ENCODE measurements around the gene GAPDHS.

GAPDHS gene

DNA sequence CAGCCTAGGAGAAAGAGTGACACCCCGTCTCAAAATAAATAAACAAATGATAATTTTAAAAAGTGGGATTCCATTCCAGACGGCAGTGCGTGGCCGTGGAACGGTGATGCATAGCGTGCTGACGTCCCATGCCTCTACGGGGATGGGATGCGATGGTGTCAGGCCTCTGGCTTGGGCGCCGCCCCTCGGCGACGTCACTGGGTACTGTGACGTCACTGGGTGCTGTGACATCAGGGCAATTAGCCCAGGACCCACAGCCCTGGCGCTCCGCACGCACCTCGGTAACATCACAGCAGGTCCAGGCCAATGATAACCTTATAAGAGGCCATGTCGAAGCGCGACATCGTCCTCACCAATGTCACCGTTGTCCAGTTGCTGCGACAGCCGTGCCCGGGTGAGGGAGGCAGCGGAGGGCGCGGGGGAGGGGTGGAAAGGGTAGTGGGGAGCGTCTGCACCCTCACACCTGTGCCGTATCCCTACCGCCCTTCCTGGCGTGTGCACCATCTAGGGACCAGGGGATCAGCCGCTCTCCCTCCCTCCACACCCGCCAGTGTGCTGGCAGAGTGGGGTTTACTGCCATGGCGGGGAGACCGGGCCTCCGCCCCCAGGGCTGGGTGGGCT, at the start of gene GAPDHS:
Gene GAPDHS, plus strand, starts transcription at position 256 of the 621 bp plus-strand sequence. Its CDS starts 72 bp downstream, at position 328.
- in situ Hi-C loops (cut with MboI; ENCODE audit: low sequenced_read_pairs): no loop called here

GRCh38 chr19:35484252-35485036, 48.8 kb upstream of the GAPDHS start:
- in situ Hi-C loops (cut with MboI; ENCODE audit: low sequenced_read_pairs): no loop called here

GRCh38 chr19:35486268-35486708, 47.0 kb upstream of the GAPDHS start:
- in situ Hi-C loops (cut with MboI; ENCODE audit: low sequenced_read_pairs): no loop called here

DNA sequence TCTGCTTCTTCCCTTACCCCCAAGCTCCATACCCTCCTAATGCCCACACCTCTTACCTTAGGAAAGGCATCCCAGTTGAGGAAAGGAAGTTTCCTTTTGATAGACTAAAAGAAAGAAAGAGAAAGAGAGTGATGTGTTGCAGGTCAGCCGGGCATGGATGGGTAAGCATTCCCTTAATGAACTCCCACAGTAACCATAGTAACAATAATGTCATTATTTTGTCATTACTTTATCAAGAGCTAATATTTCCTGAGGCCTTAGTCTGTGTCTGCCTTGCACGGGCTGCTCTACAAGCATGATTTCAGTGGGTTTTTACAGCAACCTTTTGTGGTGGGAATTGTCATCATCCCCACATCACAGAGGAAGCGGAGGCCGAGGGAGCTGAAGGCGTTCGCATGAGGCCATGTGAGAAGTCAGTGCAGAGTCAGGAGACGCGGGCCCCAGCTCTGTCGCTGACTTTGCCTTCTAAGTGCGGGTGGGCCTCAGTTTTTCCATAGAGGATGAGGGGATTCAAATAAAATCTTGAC, 45.5 kb upstream of the GAPDHS start:
- in situ Hi-C loops (cut with MboI; ENCODE audit: low sequenced_read_pairs): no loop called here

- in situ Hi-C loops (cut with MboI; ENCODE audit: low sequenced_read_pairs): no loop called here
Observed at GRCh38 chr19:35488677-35489076, 44.6 kb upstream of the GAPDHS start.

GRCh38 chr19:35490364-35490763, 42.9 kb upstream of the GAPDHS start, which contains the start of gene KRTDAP:
Gene KRTDAP, minus strand, starts transcription at chr19:35490464. Its CDS starts 22 bp downstream, at chr19:35490442.
- in situ Hi-C loops (cut with MboI; ENCODE audit: low sequenced_read_pairs): no loop called here

- in situ Hi-C loops (cut with MboI; ENCODE audit: low sequenced_read_pairs): no loop called here
Observed at GRCh38 chr19:35491836-35492360, 41.4 kb upstream of the GAPDHS start.

- in situ Hi-C loops (cut with MboI; ENCODE audit: low sequenced_read_pairs): no loop called here
Observed at GRCh38 chr19:35493971-35494370, 39.3 kb upstream of the GAPDHS start.

- in situ Hi-C loops (cut with MboI; ENCODE audit: low sequenced_read_pairs): no loop called here
Observed at GRCh38 chr19:35495107-35496064, 37.9 kb upstream of the GAPDHS start.

- in situ Hi-C loops (cut with MboI; ENCODE audit: low sequenced_read_pairs): no loop called here
Observed at GRCh38 chr19:35497406-35497805, 35.9 kb upstream of the GAPDHS start.

DNA sequence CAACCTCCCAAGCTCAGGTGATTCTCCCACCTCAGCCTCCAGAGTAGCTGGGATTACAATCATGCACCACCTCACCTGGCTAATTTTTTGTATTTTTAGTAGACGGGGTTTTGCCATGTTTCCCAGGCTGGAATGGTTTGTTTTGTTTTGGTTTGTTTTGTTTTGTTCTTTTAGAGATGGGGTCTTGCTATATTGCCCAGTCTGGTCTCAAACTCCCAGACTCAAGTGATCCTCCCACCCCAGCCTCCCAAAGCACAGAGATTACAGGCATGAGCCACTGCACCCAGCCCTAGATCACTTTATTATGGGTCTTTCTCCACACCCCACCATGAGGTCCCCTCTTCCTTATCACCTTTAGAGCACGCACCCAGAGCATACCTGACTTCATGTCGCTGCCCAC, 35.0 kb upstream of the GAPDHS start:
- in situ Hi-C loops (cut with MboI; ENCODE audit: low sequenced_read_pairs): no loop called here

GRCh38 chr19:35498984-35499527, 34.2 kb upstream of the GAPDHS start:
- in situ Hi-C loops (cut with MboI; ENCODE audit: low sequenced_read_pairs): no loop called here

- in situ Hi-C loops (cut with MboI; ENCODE audit: low sequenced_read_pairs): no loop called here
Observed at GRCh38 chr19:35500611-35501010, 32.6 kb upstream of the GAPDHS start.

GRCh38 chr19:35501684-35502083, 31.6 kb upstream of the GAPDHS start:
- in situ Hi-C loops (cut with MboI; ENCODE audit: low sequenced_read_pairs): no loop called here

DNA sequence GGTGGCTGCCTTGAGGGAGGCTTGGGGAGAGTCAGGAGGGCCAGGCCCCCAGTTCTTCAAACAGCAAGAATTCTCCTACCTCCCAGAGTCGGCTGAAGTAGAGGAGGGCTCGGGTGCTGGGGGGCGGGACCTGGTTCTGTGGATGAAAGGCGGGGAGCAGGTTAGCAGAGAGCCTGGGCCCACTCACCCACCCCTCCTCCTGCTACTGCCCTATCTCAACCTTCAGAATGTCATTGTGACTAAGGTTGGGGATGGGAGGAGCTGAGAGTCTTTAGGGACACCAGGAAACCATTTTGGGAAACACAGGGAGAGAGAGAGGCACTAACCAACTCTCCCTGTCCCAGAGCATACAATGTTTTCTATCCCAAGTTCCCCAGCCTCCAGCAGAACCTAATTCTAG, 30.5 kb upstream of the GAPDHS start:
- in situ Hi-C loops (cut with MboI; ENCODE audit: low sequenced_read_pairs): no loop called here

DNA sequence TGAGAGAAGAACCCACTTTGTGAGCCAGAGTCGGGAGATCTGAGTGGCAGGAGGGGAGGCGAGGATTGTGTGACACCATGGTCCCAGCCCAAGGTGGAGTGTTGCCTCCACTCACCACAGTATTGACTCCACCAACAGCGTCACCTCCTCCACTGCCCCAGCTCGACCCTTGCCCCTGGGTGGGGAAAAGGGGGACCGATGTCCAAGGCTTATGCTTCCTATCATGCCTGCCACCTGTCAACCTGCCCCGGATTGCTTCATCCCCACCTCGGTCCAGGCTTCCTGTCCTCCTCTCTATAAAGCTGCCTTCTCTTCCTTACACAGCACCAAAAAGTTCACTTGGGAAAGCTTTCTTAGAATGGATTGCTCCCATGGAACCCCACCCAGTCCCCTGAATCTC, 27.2 kb upstream of the GAPDHS start:
- in situ Hi-C loops (cut with MboI; ENCODE audit: low sequenced_read_pairs): no loop called here

GRCh38 chr19:35507561-35507960, 25.7 kb upstream of the GAPDHS start:
- in situ Hi-C loops (cut with MboI; ENCODE audit: low sequenced_read_pairs): no loop called here

DNA sequence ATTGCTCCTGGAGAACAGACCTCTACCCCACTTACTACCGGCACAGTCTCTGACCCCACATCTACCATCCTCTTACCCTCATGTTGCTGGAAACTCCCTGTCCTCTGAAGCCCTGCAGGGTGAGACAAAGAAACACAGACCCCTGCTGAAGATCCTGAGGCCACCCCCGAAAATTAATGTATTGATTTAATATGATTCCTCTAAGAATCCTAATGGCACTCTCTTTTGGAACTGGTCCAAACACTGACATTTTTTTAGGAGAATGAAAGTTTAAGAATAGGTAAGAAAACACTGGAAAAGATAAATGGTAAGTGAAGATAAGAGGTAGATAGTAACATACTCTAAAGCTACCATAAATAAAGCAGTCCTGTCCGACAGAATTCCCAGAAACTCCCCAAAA, 25.1 kb upstream of the GAPDHS start:
- in situ Hi-C loops (cut with MboI; ENCODE audit: low sequenced_read_pairs): no loop called here

DNA sequence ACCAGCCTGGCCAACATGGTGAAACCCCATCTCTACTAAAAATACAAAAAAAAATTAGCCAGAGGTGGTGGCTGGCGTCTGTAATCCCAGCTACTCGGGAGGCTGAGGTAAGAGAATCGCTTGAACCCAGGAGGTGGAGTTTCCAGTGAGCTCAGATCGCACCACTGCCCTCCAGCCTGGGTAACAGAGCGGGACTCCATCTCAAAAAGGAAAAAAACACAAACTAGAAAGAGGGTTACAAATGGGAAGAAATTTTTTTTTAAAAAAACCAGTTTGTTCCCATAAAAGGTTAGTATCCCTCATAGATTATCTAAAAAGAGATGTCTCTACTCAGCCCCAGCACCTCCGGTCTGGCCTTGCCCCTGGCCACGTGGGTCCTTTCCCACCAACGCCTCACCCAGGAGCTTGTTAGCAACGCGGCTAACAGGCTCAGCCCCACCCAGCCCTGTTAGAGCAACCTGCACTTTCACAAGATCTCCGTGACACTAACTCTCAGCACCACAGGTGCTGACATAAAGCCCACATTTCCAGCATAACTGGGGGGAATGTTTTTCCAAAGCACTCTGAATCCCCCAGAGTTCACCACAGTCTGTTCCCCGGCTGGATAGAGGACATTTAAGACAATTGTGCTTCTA, 24.1 kb upstream of the GAPDHS start:
- in situ Hi-C loops (cut with MboI; ENCODE audit: low sequenced_read_pairs): no loop called here

Measured in hTERT RPE-1 (cell line).